B cell (primary cell): ENCODE measurements around the gene CCN5. TPM values are rescaled to one million over a fixed set of nuclear protein-coding genes. Genes with fewer than 3 reads are reported as not detected.
"Not testable (repeated sequence)": the region's sequence is repeated elsewhere in the genome, so short reads cannot be mapped to it uniquely, and the experiment has no call there.

ENCODE experiments used
- ATAC-seq: fragments of 200-7000 bp; cut with Tn5 transposase; one replicate; pipeline ENCODE4 v1.10.0; 2021; ENCODE audit warnings: low read depth, mild to moderate bottlenecking, moderate number of reproducible peaks, moderate library complexity
- CTCF ChIA-PET: fragments of 350-600 bp; sonication (Branson Sonifier 250); formaldehyde crosslinking; loops from one replicate; lab custom pipeline; 2021; ENCODE audit warnings: antibody characterized with exemption, inconsistent platforms; lab: Charles Lee
- POLR2A ChIA-PET: fragments of 350-600 bp; sonication (Branson Sonifier 250); formaldehyde crosslinking; loops from one replicate; lab custom pipeline; 2021; ENCODE audit warnings: antibody characterized with exemption; lab: Charles Lee
- DNase-seq: peaks from one replicate; pipeline ENCODE4 v3.0.0; 2013
- H2AFZ ChIP-seq: 2 replicates; pipeline ENCODE4 v1.6.1; 2012; ENCODE audit warnings: mild to moderate bottlenecking, low read depth, low read length; ENCODE audit not compliant: insufficient read depth, poor library complexity, severe bottlenecking
- H3K27ac ChIP-seq, 2 donors: 1 replicate in 1 of 2; 2 replicates in 1 of 2; pipeline ENCODE4 v1.5.1; 2012 to 2013; ENCODE audit warnings: low read length in 2 of 2, mild to moderate bottlenecking in 2 of 2, moderate library complexity in 1 of 2
- H3K27me3 ChIP-seq, 4 experiments: fragments of 200-600 bp in 1 of 4; sonication (generic) in 1 of 4; replicated peaks in 1 of 4; 1 replicate in 2 of 4; 2 replicates in 2 of 4; pipeline versions ENCODE4 v1.6.1 to v1.7.0; 2013 to 2016; ENCODE audit warnings: low read length in 3 of 4, mild to moderate bottlenecking in 2 of 4, mixed read lengths in 1 of 4, moderate library complexity in 1 of 4; ENCODE audit not compliant: insufficient read depth in 4 of 4, control insufficient read depth in 3 of 4; ENCODE audit errors: control extremely low read depth in 1 of 4
- H3K36me3 ChIP-seq, 2 experiments: replicated peaks in 1 of 2; 1 replicate in 1 of 2; 2 replicates in 1 of 2; pipeline versions ENCODE4 v1.6.1 to v1.7.1; 2013; ENCODE audit warnings: low read length in 1 of 2; ENCODE audit not compliant: insufficient read depth in 2 of 2, control insufficient read depth in 1 of 2; ENCODE audit errors: control extremely low read depth in 1 of 2, extremely low read depth in 1 of 2
- H3K4me1 ChIP-seq, 2 donors: fragments of 200-600 bp in 1 of 2; sonication (generic) in 1 of 2; 1 replicate in 1 of 2; 2 replicates in 1 of 2; pipeline versions ENCODE4 v1.5.1 to v1.6.1; 2013 to 2017; ENCODE audit warnings: low read length in 2 of 2; ENCODE audit not compliant: control insufficient read depth in 2 of 2, insufficient read depth in 2 of 2
- H3K4me2 ChIP-seq: replicated peaks from 2 replicates; pipeline ENCODE3; 2012; ENCODE audit warnings: mild to moderate bottlenecking, low read depth, low read length; ENCODE audit not compliant: poor library complexity, severe bottlenecking
- H3K4me3 ChIP-seq, 5 experiments: fragments of 200-600 bp in 1 of 5; sonication (generic) in 1 of 5; 1 replicate in 3 of 5; 2 replicates in 2 of 5; pipeline versions ENCODE4 v1.5.1 to v1.7.0; 2011 to 2016; ENCODE audit warnings: low read length in 4 of 5, mild to moderate bottlenecking in 4 of 5, low read depth in 2 of 5, control low read depth in 1 of 5, moderate library complexity in 1 of 5; ENCODE audit not compliant: insufficient read depth in 1 of 5; ENCODE audit errors: control extremely low read depth in 1 of 5, extremely low read depth in 1 of 5
- H3K79me2 ChIP-seq: fragments of 200-600 bp; sonication (generic); one replicate; pipeline ENCODE4 v1.6.0; 2016; ENCODE audit warnings: low read length; ENCODE audit not compliant: control insufficient read depth, insufficient read depth
- H3K9ac ChIP-seq: fragments of 200-600 bp; sonication (generic); 2 replicates; pipeline ENCODE4 v1.6.1; 2017; ENCODE audit warnings: mild to moderate bottlenecking, low read length, moderate library complexity
- H3K9me3 ChIP-seq, 3 donors: one replicate each; pipeline versions ENCODE4 v1.6.1 to v1.7.1; 2013; ENCODE audit warnings: low read length in 2 of 3; ENCODE audit not compliant: control insufficient read depth in 2 of 3, insufficient read depth in 1 of 3; ENCODE audit errors: control extremely low read depth in 1 of 3
- H4K20me1 ChIP-seq: 2 replicates; pipeline ENCODE4 v1.6.0; 2012; ENCODE audit warnings: mild to moderate bottlenecking, low read length; ENCODE audit not compliant: insufficient read depth, control insufficient read depth, poor library complexity, severe bottlenecking
- H3K27ac Mint-ChIP-seq: one replicate; pipeline ENCODE4 v1.8.0; 2021; ENCODE audit warnings: mixed read lengths
- H3K27me3 Mint-ChIP-seq: one replicate; pipeline ENCODE4 v1.8.0; 2021; ENCODE audit warnings: mixed read lengths
- H3K4me1 Mint-ChIP-seq: one replicate; pipeline ENCODE4 v1.8.0; 2021; ENCODE audit warnings: mixed read lengths
- H3K4me3 Mint-ChIP-seq: one replicate; pipeline ENCODE4 v1.8.0; 2021; ENCODE audit warnings: mixed read lengths
- H3K9me3 Mint-ChIP-seq: one replicate; pipeline ENCODE4 v1.8.0; 2022; ENCODE audit warnings: mixed read lengths; ENCODE audit not compliant: insufficient read depth
- EZH2 ChIP-seq: IDR thresholded peaks from 2 replicates; pipeline ENCODE4 v1.6.1; 2012; ENCODE audit warnings: borderline replicate concordance, low read depth, mild to moderate bottlenecking, moderate library complexity, low read length; ENCODE audit not compliant: insufficient read depth, poor library complexity, severe bottlenecking
- WGBS: methylation state at CpG from one replicate; pipeline ENCODE4 v1.1.5; 2013; ENCODE audit warnings: missing lambda C conversion rate; ENCODE audit not compliant: insufficient coverage; 5-methylcytosine and 5-hydroxymethylcytosine counted together
- intact Hi-C: fragments of 100-400 bp; cut with micrococcal nuclease; formaldehyde crosslinking; loops from one replicate; pipeline ENCODE4 v1.10.0; 2022
- polyA plus RNA-seq: library from polyadenylated mRNA; depleted of rRNA; stranded (reverse); fragments of >200 nt; gene quantifications from 2 replicates; pipeline ENCODE4 v1.2.3, GENCODE V29; 2012
- total RNA-seq, 2 donors: library from RNA; stranded (reverse); fragments of 120-200 nt in 1 of 2; gene quantifications; 1 replicate in 1 of 2; 2 replicates in 1 of 2; pipeline versions ENCODE4 v1.2.3 to v1.2.4, GENCODE V29; 2013 to 2022
- TF ChIP-seq, protein P1 (sequence below): fragments of 200-600 bp; IDR thresholded peaks from one replicate; pipeline ENCODE4 v1.8.0; 2022; ENCODE audit warnings: antibody characterized with exemption, mild to moderate bottlenecking

Gene CCN5
- total and polyA plus RNA-seq, 2 donors (not counting 1 experiment from before 2014, with no cell fraction given): not detected

GRCh38 chr20:44761423-44761822 is 46.3 kb downstream of the CCN5 start:
- Mint-ChIP-seq H3K4me1 (no peaks in the 10 kb centered on the region), H3K27ac (no peak overlapping the region), H3K27me3 (peaks cover 28% of the 10 kb centered on the region), H3K4me3 (no peak overlapping the region), H3K9me3 (no peaks in the 10 kb centered on the region)
- Histone ChIP-seq H3K9ac (no peak overlapping the region), H3K27ac (no peak overlapping the region), H3K4me3 (no peak overlapping the region), H2AFZ (no peak overlapping the region), H3K36me3 (no peaks in the 10 kb centered on the region), H3K27me3 (peaks cover 0 to 15% (median 3%) of the 10 kb centered on the region in 4 experiments), H3K9me3 (no peaks in the 10 kb centered on the region), H4K20me1 (no peaks in the 10 kb centered on the region), H3K4me1 (no peaks in the 10 kb centered on the region), H3K79me2 (no peaks in the 10 kb centered on the region), H3K4me2 (no peak overlapping the region)
- CTCF ChIA-PET: interaction anchor here (3.3 kb wide), 1 partner anchor 14 kb away, joined by 13 read pairs; no protein-coding TSS in a partner anchor
- DNase-seq (no peak), ATAC-seq (no peak)
- POLR2A ChIA-PET: no interaction called here
- intact Hi-C loops: no loop called here
- WGBS: 89% methylated on average over 3 of the region's 3 CpGs
- TF ChIP-seq, protein P1, sequence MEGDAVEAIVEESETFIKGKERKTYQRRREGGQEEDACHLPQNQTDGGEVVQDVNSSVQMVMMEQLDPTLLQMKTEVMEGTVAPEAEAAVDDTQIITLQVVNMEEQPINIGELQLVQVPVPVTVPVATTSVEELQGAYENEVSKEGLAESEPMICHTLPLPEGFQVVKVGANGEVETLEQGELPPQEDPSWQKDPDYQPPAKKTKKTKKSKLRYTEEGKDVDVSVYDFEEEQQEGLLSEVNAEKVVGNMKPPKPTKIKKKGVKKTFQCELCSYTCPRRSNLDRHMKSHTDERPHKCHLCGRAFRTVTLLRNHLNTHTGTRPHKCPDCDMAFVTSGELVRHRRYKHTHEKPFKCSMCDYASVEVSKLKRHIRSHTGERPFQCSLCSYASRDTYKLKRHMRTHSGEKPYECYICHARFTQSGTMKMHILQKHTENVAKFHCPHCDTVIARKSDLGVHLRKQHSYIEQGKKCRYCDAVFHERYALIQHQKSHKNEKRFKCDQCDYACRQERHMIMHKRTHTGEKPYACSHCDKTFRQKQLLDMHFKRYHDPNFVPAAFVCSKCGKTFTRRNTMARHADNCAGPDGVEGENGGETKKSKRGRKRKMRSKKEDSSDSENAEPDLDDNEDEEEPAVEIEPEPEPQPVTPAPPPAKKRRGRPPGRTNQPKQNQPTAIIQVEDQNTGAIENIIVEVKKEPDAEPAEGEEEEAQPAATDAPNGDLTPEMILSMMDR: no peak
- TF ChIP-seq EZH2: no peak

- no peak overlapping the region for H2AFZ ChIP-seq
- H3K4me1 ChIP-seq: no peaks in the 10 kb centered on the region
- intact Hi-C loops: no loop called here
- no peak overlapping the region for H3K27ac ChIP-seq
- no peaks in the 10 kb centered on the region for H3K9me3 ChIP-seq
- no peaks in the 10 kb centered on the region for H3K36me3 ChIP-seq
- CTCF ChIA-PET: interaction anchor here (0.6 kb wide), 1 partner anchor 77 kb away, joined by 3 read pairs; no protein-coding TSS in a partner anchor
- Mint-ChIP-seq H3K9me3 (no peaks in the 10 kb centered on the region), H3K27me3 (peaks cover 29% of the 10 kb centered on the region), H3K4me3 (no peak overlapping the region), H3K27ac (no peak overlapping the region), H3K4me1 (no peaks in the 10 kb centered on the region)
- H4K20me1 ChIP-seq: no peaks in the 10 kb centered on the region
- DNase-seq (no peak), ATAC-seq (no peak)
- H3K9ac ChIP-seq: no peak overlapping the region
- whole genome bisulfite sequencing: 88% methylated on average over 8 of the region's 10 CpGs
- TF ChIP-seq, protein P1: no peak
- TF ChIP-seq EZH2: no peak
- H3K4me3 ChIP-seq: no peak overlapping the region
- no peak overlapping the region for H3K4me2 ChIP-seq
- POLR2A ChIA-PET: no interaction called here
- peaks cover 0 to 13% (median 3%) of the 10 kb centered on the region in 4 experiments for H3K27me3 ChIP-seq
- H3K79me2 ChIP-seq: no peaks in the 10 kb centered on the region
Measured at GRCh38 chr20:44762466-44763140, 47.4 kb downstream of the CCN5 start.

DNA sequence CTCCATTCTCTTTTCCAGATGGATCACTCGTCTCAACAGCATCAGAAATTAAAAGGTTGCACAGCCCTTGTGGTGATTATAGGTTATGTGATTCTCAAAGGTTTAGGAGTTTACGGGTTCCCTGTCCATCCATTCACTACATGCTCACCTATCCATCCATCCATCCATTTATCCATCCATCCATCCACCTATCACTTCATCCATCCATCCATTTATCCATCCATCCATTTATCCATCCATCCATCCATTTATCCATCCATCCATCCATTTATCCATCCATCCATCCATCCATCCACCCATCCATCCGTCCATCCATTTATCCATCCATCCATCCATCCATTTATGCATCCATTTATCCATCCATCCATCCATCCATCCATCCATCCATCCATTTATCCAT is 48.6 kb downstream of the CCN5 start:
- H3K4me2 ChIP-seq, H3K9ac ChIP-seq, intact Hi-C loops, ATAC-seq, POLR2A ChIA-PET, H3K36me3 ChIP-seq, H3K27me3 ChIP-seq, H4K20me1 ChIP-seq, H3K9me3 ChIP-seq, H3K4me1 ChIP-seq, H3K27ac Mint-ChIP-seq, H3K79me2 ChIP-seq, CTCF ChIA-PET, H2AFZ ChIP-seq, H3K4me1 Mint-ChIP-seq, H3K27ac ChIP-seq, H3K4me3 Mint-ChIP-seq, H3K4me3 ChIP-seq, DNase-seq, H3K9me3 Mint-ChIP-seq: not testable (repeated sequence)
- H3K27me3 Mint-ChIP-seq: peaks cover 24% of the 10 kb centered on the region
- WGBS: 88% methylated on average over 1 of the region's 3 CpGs
